Type B pancreatic cell (in vitro differentiated cells): ENCODE measurements around the gene FOXD1. TPM values are rescaled to one million over a fixed set of nuclear protein-coding genes. Genes with fewer than 3 reads are reported as not detected.

Experiments
- DNase-seq: peaks from one replicate; pipeline ENCODE4 v3.0.0; 2021; ENCODE audit warnings: mixed read lengths; ENCODE audit not compliant: unreplicated experiment; ENCODE audit errors: extremely low spot score
- H3K27ac Mint-ChIP-seq: 2 replicates; pipeline ENCODE4 v1.8.0; 2021; ENCODE audit warnings: mild to moderate bottlenecking, mixed read lengths
- H3K27me3 Mint-ChIP-seq: 2 replicates; pipeline ENCODE4 v1.8.0; 2021; ENCODE audit warnings: mixed read lengths
- H3K36me3 Mint-ChIP-seq: 2 replicates; pipeline ENCODE4 v1.8.0; 2021; ENCODE audit warnings: mixed read lengths
- H3K4me1 Mint-ChIP-seq: one replicate; pipeline ENCODE4 v1.8.0; 2021; ENCODE audit warnings: mixed read lengths; ENCODE audit not compliant: unreplicated experiment
- H3K4me3 Mint-ChIP-seq: 2 replicates; pipeline ENCODE4 v1.8.0; 2021; ENCODE audit warnings: mild to moderate bottlenecking, mixed read lengths
- H3K9me3 Mint-ChIP-seq: 2 replicates; pipeline ENCODE4 v1.8.0; 2021; ENCODE audit warnings: mixed read lengths
- total RNA-seq: library from RNA; stranded (reverse); gene quantifications from 2 replicates; pipeline ENCODE4 v1.2.1, GENCODE V29; 2021; ENCODE audit warnings: low replicate concordance
- TF ChIP-seq, protein P1 (sequence below): fragments of 200-600 bp; sonication (generic); conservative IDR thresholded peaks from 2 replicates; pipeline ENCODE4 v1.5.0; 2021; ENCODE audit warnings: antibody characterized with exemption, mild to moderate bottlenecking

Gene FOXD1
- total RNA-seq, 1 donor from 2014 or later: 15.9 TPM

DNA sequence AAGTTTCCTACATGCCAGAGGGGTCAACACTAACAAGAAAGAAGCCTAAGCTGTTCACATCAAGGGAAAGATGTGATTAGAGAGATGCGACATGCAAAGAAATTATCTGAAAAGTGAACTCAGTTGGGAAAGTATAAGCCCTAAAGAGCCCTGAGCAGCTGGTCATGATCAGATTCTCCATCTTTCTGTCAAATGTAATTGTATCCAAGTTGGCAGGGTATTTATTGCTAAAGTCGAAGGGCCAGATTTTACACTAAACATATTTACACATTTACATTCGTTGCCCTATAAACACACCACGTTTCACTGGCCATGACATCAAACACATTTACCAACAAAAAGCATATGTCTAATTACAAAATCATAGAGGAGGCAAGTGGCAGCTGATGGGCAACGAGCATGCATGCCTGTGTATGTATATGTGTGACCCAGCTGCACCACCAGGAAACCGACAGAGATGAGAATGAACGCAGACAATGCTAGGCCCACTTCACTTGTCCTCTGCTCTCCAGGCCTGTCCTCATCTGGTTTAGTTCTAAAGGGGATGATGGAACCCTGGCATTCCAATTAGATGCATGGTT is 6.3 kb downstream of the FOXD1 start:
- peaks cover 93% of the 10 kb centered on the region for H3K27me3 Mint-ChIP-seq
- H3K4me3 Mint-ChIP-seq: no peak overlapping the region
- no peak for DNase-seq
- H3K36me3 Mint-ChIP-seq: peaks cover 5% of the 10 kb centered on the region
- H3K9me3 Mint-ChIP-seq: no peaks in the 10 kb centered on the region
- peaks cover 11% of the 10 kb centered on the region for H3K4me1 Mint-ChIP-seq
- H3K27ac Mint-ChIP-seq: no peak overlapping the region
- TF ChIP-seq, protein P1, sequence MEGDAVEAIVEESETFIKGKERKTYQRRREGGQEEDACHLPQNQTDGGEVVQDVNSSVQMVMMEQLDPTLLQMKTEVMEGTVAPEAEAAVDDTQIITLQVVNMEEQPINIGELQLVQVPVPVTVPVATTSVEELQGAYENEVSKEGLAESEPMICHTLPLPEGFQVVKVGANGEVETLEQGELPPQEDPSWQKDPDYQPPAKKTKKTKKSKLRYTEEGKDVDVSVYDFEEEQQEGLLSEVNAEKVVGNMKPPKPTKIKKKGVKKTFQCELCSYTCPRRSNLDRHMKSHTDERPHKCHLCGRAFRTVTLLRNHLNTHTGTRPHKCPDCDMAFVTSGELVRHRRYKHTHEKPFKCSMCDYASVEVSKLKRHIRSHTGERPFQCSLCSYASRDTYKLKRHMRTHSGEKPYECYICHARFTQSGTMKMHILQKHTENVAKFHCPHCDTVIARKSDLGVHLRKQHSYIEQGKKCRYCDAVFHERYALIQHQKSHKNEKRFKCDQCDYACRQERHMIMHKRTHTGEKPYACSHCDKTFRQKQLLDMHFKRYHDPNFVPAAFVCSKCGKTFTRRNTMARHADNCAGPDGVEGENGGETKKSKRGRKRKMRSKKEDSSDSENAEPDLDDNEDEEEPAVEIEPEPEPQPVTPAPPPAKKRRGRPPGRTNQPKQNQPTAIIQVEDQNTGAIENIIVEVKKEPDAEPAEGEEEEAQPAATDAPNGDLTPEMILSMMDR: no peak

DNA sequence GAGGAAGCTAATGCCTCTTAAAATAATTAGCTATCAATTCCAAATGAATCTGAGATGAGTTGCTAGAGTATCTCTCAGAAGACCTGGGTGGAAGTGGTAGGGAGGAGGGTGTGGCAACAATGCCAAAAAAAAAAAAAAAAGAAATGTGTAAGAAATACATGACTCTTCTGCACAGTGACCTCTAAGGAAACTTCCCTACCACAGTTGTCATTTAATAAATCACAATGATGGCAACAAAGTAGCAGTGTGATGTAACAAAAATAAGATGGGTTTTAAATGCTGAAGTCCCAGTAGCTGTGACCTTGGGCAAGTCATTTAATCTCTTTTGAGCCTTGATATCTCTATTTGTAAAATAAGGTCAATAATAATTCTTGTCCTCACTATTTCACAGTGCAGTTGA is 7.2 kb downstream of the FOXD1 start:
- TF ChIP-seq, protein P1: no peak
- peaks cover 11% of the 10 kb centered on the region for H3K4me1 Mint-ChIP-seq
- no peak overlapping the region for H3K4me3 Mint-ChIP-seq
- peaks cover 5% of the 10 kb centered on the region for H3K36me3 Mint-ChIP-seq
- H3K9me3 Mint-ChIP-seq: no peaks in the 10 kb centered on the region
- no peak for DNase-seq
- no peak overlapping the region for H3K27ac Mint-ChIP-seq
- H3K27me3 Mint-ChIP-seq: peaks cover 93% of the 10 kb centered on the region

DNA sequence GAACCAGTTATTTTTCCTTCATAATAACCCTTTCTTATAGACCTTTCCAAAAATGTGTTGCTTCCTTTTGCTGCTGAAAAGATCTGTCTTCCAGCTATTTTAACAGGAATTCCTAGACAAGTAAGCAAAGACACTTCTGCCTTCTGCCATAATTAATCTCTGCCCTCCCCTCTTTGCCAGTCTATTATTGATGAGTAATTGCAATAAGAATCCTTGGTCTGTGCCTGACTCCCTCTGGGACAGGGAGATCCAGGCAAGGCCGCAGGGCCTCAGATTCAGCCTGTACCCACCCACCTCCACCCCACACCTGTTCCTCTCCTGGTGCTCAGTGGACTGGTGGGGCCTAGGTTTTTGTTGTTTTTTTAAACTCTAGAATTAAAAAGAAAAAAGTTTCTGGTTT is 8.3 kb downstream of the FOXD1 start:
- TF ChIP-seq, protein P1: no peak
- H3K27me3 Mint-ChIP-seq: peaks cover 93% of the 10 kb centered on the region
- H3K9me3 Mint-ChIP-seq: no peaks in the 10 kb centered on the region
- peaks cover 5% of the 10 kb centered on the region for H3K36me3 Mint-ChIP-seq
- H3K4me3 Mint-ChIP-seq: no peak overlapping the region
- DNase-seq: no peak
- H3K4me1 Mint-ChIP-seq: peaks cover 11% of the 10 kb centered on the region
- no peak overlapping the region for H3K27ac Mint-ChIP-seq

DNA sequence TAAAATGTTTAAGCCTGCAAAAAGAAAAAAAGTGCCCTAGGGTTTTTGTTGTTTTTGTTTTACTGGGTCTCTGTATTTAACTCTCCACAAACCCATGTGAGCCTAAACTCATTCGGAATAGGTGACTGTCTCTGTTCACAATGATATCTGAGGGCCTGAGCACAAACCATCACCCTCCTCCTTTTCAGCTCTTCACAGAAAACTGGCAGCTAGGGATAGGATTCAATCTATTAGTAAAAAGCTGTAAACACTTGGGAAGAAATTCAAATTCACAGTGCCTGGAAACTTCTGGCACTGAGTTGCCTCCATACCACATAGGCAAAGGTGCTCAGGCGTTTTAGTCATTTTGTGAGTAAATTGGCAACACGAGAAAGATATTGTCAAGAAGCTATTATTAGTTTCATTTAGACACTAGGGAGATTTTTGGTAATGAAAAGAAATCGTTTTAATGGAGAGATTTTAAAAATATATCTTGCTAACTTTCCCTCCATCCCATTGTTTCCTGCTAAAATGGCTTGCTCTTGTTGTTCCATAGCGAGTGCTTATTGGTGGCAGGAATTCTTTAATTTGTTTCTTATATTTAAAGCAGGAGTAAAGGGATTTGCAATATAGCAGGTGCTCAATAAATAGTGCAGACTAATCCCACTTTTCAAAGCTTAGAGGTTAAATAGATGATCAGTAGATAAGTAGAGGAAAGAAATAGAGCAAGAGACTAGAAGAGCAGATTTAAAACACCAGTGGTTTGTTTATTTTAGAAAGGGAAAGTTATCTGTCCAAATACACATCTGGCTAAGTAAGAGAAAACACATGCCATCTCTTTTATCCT is 9.7 kb downstream of the FOXD1 start:
- Mint-ChIP-seq H3K4me3 (no peak overlapping the region), H3K36me3 (no peaks in the 10 kb centered on the region), H3K9me3 (no peaks in the 10 kb centered on the region), H3K27ac (no peak overlapping the region), H3K27me3 (peaks cover 92% of the 10 kb centered on the region), H3K4me1 (peaks cover 5% of the 10 kb centered on the region)
- DNase-seq: no peak
- TF ChIP-seq, protein P1: no peak

DNA sequence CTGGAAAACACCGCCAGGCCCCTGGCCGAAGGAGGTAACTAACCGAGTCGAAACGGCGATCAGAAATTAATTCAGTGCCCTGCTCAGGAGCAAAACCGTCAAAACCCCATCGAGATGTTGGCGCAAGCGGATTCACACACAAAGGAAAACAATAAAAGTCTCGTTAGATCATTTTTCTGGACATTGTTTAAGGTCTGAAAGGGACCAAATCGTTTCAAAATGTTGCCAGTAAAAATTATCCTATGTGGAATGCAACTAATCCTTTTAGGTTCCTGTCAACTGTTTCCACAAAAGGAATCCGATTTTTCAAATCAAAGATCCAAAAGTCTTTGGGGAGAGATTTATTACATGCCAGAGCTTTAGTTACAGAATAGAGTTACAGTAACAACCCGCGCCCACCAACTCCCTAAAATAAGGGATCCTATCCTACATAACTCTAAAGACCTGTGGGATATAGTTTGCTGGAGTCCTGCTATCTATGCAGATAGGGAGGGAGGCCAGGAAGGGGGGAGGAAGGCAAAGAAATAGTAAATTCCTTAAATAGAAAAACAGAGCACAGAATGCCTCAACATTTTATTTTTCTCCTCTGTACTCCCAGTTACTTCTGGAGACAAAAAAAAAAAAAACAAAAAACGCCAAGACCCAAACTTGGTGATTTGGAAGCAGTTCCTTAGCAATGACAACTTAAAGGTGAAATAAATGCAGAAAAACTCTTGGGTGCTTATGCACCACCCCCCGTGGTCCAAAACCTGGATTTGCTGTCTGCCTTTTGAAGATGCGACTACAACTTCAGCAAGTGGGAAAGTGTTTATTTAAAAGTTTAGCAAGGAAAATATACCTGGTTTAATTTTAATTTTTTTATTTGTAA is 10.6 kb downstream of the FOXD1 start:
- no peak overlapping the region for H3K27ac Mint-ChIP-seq
- TF ChIP-seq, protein P1: no peak
- peaks cover 92% of the 10 kb centered on the region for H3K27me3 Mint-ChIP-seq
- no peaks in the 10 kb centered on the region for H3K36me3 Mint-ChIP-seq
- H3K9me3 Mint-ChIP-seq: no peaks in the 10 kb centered on the region
- peaks cover 5% of the 10 kb centered on the region for H3K4me1 Mint-ChIP-seq
- DNase-seq: no peak
- H3K4me3 Mint-ChIP-seq: peak overlapping the region; percentile 83
